GM18870 (cell line): ENCODE measurements around the gene MCC.
"Not testable (repeated sequence)": the region's sequence is repeated elsewhere in the genome, so short reads cannot be mapped to it uniquely, and the experiment has no call there.

ENCODE experiments used
- ATAC-seq: cut with Tn5 transposase; IDR thresholded peaks from one replicate; pipeline ENCODE4 v1.9.1; 2021; ENCODE audit warnings: moderate library complexity; ENCODE audit not compliant: unreplicated experiment

The MCC gene

DNA sequence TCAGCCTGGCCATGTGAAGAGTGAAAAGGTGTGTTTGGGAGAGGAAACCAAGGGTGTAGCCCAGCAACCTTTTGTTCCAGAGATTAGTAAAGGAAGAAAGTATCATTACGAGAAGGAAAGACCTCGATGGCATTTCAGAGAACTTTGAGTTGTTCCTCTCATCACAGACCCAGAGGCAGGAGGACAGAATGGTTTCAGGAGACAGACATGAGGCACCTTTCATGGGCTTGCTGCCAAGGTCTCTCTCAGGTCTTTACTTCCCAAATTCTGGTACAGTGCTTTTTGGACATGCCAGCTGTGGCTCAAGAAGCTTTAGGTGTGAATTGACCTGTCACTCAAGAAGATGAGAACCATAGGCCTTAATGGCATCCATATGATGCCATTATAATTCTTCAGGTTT is 2.8 kb upstream of the MCC start:
- ATAC-seq = no peak

DNA sequence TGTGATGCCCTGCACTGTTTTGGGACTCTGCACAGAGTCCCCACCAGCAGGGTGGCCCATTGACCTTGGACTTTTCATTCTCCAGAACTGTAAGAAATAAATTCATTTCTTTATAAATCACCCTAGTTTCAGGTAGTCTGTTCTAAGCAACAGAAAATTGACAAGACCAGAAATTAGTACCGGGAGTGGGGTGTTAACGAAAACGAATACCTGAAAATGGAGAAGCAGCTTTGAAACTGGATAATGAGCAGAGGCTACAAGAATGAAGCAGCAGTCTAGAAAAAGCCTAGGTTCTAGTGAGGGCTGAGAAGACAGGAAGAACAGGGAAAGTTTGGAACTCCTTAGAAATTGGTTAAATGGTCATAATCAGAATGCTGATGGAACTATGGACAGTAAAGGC is 2.1 kb upstream of the MCC start:
- no peak for ATAC-seq

DNA sequence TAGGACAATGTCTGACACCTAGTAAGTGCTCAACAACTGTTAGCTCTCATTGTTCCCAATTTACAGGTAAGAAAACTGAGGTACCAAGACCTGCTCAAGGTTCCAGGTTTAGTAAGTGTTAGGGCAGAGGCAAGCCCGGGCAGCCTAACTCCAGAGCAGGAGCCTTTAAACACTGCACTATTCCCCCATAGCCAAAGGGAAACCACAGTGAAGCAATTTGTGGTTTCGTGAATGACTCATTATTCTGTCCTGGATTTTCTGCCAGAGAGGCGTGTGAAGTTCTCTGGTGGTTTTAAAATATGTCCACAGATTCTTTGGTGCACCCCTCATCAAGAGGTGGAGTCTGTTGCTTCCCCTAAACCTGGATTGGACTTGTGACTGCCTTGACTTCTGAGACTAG is 1.0 kb upstream of the MCC start:
- peak; percentile 89 for ATAC-seq

DNA sequence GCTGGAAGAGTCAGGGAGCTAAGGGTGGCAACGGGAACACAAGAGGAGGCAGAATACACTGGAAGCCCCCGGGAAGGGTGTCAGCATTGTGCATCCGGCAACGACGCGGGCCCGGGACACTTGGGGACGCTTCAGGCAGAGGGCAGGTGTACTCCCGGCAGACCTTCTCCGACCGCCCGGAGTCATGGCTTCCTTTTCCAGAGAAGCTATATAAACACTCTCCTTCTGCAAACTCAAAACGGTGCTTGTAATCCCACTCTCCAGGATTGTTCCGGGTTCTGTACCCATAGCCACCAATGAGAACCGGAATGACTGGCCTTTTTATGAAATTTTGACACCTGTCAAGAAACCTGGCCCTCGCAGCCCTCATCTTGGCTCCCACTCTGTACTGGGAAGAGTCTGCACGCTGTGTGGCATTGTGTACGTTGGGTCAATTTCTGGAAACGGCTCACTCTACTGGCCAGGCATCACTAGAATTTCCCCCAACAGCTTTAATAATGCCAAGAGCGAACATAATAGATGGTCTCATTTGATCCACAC is 462 bp upstream of the MCC start:
- no peak for ATAC-seq

DNA sequence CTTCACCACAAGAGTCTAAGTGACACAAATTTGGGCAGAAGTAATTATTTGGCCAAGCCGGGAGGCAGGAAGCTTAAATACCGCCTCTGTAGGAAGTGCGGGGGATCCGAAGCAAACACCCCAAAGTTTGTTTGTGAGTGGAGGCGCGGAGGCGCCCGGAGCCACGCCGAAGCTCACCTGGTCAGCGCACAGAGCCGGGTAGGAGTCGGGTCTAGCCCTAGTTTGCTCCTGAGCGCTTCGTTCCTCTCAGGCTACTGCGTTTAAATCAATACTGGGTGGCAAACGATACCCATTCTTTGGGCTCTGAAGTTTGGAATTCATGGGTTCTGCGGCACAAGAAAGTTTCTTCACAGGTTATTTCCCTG is 855 bp downstream of the MCC start:
- ATAC-seq = no peak

DNA sequence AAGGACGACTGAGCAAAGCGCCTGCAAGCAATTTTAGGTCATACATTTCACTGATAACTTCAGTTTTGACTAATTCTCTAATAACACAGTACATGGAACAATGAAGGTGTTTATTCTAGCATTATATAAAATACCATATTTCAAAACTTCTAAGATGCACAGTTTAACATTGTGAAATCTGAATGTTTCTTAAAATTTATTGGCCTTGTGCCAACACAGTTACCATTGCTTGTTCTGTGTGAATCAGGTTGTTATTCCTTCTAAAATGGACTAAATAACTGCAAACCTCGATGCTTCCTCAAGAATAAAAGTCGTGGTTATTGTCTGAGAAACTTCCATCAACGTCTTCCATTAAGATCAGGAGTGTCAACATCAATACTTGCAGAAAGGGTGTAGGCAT is 8.0 kb downstream of the MCC start:
- ATAC-seq = no peak

DNA sequence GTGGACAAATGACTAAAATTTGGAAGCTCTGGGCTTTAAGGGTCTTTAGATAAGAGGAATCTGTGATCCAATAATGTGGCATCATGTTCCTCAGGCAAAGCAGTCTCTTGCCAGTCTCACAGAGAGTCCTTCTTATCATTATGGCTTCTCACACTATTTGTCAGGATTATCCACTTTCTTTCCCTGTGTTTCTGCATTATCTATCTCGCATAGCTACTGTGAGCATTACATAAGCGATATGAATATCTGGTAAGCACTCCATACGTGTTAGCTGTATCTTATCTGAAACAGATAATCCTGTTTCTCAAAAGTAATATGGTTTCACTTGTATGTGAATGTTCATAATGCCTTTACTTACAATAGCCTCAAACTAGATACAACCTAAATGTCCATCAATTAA is 9.6 kb downstream of the MCC start:
- no peak for ATAC-seq

DNA sequence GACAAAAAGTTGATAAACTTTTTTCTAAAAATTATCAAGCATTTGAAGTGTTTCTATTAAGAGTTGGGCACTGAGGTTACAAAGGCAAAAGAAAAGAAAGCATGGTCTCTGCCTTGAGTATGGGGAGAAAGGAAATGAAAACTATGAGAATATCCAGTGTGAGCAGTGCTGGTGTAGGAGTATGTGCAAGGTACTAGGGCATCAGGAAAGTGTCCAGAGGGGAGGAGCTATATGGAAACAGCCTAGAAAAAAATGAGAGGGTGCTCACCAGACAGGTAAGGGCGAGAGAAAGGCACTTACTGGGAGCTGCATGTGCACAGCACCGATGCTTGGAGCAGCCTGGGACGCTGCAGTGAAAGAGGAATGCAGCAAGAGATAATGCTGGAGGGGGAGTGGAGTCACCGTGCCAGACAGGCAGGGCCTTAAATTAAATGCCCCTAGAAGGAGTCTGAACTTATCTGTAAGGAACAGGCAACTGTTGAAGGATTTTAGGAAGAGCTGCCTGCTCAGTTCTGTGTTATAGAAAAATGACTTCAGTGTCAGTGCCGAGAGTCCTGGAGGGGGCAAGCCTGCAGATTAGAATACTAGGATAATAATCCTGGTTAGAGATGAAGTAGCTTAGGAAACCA is 14.0 kb downstream of the MCC start:
- ATAC-seq = no peak

DNA sequence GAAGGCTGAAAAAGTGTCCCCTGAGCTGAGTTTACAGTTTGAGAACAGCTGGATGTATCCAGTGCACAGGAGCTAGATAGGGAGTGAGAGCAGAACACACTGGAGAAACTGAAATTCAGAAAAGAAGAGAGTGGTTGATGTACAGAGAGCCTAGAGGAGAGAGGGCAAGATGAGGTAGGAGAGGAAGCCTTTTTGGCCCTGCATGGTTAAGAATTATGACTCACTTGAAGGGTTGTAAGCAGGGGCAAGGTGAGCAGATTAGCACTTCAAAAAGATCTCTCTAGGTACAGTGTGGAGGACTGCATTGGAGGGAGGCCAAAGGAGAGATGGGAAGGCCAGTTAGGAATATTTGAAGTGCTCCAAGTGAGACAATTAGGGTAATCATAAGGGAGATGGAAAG is 25.2 kb downstream of the MCC start:
- ATAC-seq = no peak

DNA sequence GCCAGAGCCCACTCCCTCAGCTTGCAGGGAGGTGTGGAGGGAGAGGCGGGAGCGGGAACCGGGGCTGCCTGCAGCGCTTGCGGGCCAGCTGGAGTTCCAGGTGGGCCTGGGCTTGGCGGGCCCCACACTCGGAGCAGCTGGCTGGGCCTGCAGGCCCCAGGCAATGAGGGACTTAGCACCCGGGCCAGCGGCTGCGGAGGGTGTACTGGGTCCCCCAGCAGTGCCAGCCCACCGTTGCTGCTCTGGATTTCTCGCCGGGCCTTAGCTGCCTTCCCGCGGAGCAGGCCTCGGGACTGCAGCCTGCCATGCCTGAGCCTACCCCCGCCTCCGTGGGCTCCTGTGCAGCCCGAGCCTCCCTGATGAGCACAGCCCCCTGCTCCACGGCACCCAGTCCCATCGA is 31.1 kb downstream of the MCC start:
- not testable (repeated sequence) for ATAC-seq

DNA sequence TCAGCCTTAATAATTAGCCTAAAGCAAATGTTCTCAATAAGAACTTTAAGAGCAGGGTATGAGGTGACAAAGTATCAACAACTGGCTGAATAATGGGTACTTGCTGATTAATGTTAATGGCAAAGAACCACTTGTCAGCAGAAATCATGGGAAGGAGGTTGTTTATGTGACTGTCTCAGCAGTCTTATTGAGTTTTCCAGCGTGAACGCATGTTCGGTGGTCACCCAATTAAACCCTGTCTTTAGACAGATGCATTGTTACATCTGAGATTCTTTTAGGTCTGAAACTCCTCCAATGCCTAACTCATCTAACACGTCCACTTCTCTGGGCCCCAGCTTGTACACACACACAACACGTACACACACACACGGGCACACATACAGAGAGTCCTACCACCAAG is 35.3 kb downstream of the MCC start:
- no peak for ATAC-seq

DNA sequence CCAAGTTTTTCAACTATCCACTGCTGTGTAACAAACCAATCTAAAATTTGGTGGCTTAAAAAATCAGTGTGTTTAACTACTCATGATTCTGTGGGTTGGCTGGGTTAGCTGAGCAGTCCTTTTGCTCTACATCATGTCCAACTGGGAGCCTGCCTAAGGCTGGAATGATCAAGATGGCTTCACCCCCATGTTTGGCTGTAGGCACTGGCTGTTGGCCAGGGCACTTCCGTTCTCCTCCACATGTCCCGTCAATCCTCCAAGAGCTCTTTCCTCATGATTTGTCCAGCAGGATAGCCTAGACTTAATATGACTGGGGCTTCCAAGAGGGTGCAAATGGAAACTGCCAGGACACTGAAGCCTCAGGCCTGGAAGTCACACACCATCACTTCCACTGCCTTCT is 36.5 kb downstream of the MCC start:
- no peak for ATAC-seq

DNA sequence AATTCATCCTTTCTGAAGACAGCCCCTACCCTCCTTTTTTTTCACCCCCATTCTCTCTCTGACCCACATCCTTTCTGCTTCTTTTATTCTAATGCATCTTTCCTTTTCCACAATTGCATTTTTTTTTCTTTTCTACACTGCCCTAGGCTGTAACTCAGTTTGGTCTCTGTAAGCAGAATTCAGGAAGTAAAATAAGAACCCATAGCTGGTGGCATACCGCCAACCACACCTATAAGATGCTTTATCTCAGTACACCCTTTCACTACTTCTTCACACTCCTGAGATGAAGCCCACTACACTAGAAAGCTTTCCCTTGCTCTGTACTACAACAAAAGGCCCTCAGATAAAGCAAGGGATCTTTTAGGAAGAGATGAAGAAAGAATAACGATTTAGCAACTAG is 37.3 kb downstream of the MCC start:
- no peak for ATAC-seq

DNA sequence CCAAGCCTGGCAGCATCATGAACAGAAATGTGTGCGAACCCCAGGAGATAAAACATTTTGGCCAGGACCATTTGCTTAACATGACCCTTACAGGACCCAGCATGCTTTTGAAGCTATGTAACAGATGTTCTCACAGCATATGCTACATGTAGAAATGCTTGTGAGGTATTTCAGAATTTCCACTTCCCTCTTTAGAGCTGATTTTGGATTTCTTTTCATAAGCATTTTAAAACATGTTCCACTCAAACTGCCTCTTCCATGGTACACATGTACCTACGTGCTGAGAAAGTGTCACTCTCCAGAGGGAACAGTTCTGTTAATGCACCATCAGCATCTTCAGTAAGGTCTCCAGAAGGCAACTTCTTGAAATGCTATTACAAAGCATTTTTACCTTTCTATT is 37.8 kb downstream of the MCC start:
- no peak for ATAC-seq

DNA sequence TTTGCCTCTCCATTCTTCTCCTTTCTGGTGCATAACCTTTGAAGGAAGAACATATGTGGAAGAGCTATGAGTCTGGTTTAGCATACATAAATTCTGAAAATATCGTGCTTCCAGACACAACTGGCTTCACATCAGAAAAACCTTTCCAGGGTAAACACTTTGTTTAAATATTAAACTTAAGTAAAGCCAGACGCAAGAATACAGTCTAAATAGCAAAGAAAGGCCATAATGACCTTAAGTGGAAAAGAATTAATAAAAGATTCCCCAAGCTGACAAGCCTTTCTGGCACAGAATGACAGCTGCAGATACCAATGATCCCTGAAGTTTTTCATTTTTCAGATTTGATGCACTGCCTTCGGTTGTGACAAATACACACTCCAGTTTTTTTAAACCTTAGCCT is 40.0 kb downstream of the MCC start:
- ATAC-seq = no peak

DNA sequence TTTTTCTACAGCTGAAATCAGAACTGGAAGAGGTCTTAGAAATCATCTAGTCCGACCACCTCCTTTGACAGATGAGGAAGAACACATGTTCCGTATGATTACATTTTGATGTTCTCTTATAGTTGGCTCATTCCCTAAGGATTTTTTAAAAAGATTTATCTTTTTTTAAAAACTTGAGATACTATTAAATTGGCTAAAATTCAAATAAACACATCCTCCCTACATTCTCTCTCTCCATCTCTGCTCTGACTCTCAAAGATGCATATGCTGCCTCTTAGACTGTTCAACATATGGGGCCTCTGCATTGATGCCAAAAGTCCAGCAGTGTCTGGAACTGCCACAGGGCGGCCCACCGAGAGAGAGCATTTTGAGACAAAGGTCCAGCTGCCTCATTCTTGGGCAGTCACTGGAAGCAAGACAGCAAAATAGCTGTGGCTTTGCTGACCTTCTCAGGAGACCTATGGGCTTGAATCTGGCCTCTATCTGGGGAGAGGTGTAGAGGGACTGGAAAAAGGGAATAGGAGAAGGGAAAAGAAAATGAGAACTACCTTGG is 40.7 kb downstream of the MCC start:
- ATAC-seq = no peak

DNA sequence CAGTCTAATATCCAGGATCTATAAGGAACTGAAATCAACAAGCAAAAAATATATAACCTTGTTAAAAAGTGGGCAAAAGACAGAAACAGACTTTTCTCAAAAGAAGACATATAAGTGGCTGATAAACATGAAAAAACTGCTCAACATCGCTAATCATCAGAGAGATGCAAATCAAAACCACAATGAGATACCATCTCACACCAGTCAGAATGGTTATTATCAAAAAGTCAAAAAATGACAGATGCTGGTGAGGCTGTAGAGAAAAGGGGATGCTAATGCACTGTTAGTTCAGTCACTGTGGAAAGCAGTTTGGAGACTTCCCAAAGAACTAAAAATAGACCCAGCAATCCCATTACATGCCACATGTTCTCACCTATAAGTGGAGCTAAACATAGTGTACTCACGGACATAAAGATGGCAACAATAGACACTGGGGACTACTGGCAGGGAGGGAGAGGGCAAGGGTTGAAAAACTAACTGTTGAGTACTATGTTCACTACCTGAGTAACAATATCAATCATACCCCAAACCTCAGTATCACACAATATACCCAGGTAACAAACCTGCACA is 41.8 kb downstream of the MCC start:
- no peak for ATAC-seq

DNA sequence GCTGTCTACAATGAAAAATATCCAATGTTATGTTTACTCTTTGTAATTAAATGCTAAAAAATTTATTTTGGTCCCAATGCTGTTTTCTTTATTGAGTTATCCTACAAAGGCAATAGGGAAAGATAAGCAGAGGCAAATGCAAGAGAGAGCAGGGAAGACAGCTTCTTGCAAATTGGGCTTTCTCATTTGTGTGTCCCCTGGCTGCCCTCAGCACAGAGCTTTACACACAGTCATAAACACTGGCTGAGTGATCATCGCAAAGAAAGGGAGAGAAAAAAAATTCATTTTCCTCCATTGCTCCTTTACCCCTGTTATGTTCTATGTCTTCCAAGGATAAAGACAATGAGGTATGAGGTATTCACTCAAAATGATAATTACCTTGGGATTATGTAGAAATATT is 51.1 kb downstream of the MCC start:
- no peak for ATAC-seq

DNA sequence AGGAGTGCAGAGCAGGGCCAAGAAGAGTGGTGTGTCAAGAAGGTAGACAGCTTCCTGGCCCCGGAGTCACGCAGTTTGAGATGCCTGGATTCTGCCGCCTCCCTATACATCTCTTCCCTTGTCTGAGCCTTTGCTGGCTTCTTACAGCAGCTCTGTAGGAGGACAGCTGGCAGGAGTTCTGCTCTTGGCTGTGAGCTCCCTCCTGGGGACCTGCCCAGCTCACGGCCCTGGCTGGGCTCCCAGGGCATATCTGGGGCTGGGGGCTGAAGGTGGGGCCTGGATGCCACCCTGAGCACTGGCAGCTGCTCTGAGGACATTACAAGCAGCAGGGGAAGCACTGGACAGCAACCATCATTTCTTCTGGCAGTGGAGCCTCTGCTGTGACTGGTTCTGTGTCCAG is 52.7 kb downstream of the MCC start:
- no peak for ATAC-seq

DNA sequence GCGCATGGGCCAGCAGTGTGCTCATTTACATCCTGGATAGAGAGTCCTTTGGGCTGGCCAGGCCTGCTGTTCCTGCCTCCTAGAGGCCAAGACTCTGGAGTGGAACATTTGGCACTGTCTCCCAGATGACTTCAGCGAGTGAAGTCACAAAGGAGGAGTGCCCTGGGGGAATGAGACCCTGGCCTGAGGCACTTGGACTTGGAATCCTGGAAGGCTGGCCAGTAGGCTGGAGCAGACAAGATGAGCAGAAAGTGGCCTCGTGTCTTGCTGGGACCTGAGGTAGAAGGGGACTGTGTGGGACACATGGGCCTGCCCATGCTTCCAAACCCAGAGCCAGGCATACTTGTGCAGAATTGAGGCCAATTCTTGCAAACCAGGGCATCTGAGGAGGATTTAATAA is 53.4 kb downstream of the MCC start, which contains the start of gene TSSK1B:
Gene TSSK1B, minus strand, starts transcription at position 101 of the 400 bp plus-strand sequence. CDS start 150 bp downstream, outside the sequence.
- ATAC-seq = no peak

DNA sequence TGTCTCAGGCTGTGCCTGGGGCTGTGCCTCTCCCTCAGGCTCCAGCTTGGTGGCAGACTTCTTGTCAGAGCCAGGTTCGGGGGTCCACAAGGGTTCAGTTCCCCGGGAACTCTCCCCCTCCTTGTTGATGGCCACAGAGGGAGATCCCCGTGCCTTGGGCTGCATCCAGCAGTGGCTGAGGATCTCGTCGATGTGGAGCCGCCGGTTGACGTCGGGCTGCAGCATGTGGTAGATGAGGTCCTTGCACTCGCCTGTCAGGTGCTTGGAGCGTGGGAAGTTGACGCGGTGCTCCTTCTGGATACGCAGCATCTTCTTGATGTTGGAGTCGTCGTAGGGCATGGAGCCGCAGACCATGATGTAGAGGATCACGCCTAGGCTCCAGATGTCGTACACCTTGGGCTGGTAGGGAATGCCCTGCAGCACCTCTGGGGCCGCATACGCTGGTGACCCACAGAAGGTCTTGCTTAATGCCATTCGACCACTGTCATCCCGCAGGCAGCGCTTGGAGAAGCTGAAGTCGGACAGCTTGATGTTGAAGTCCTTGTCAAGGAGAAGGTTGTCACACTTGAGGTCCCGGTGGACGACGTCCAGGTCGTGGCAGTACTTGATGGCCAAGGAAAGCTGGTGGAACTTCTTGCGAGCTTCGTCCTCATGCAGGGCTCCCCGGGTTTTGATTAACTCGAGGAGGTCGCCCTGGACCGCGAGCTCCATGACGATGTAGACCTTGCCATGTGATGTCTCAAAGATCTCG is 54.2 kb downstream of the MCC start:
- ATAC-seq = no peak

DNA sequence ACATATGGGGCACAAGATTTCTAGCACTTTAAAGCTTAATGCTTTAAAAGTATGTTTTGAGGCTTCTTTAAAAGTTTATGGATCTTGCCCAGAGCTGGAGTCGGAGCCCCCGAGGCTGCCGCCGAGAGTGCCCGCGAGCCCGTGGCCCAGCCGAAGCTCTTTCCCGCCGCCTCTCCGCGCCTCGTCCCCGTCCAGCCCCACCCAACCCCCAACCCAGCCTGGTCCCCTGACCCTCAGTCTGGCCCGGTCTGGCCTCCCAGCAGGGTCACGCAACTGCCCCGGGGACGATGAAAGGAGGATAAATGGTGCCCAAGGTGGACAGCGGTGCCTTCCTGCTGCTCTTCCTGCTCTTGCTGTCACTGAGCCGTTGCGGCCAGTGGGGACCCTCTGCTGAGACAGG is 55.2 kb downstream of the MCC start:
- ATAC-seq = no peak
